ENCODE data around the gene HOXA7.

The HOXA7 gene

DNA sequence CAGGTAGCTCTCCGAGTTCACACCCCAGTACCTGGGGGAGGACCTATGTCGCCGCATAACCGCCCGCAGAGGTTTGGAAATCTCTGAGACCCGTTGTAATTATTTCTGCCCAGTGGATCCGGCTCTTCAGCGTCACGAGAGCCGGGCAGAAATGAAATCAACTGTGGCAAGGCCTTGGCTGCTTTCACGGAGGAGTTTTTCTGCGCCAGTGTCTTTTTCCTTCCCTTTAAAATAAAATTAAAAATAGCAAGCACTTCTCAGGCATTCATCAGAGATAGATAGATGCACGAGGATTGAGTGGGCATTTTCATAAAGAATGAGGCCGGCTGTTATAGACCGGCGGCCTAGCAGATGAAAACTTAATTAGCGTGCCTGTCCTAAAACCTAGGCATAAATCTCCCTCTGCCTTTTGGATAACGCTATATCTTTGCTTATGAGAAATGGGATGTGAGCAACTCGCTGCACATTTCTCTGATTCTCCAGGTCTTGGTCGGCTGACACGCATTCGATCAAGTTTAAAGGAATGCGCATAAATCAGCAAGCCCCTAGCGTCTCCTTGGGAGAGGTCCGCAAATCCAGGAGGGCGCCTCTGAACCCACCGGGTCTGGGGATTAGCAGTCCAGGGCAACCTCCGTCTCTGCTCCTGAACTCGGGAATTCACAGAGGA is 37.0 kb upstream of the HOXA7 start:
- DNase-seq (ENCODE audit: low spot score) = no peak

DNA sequence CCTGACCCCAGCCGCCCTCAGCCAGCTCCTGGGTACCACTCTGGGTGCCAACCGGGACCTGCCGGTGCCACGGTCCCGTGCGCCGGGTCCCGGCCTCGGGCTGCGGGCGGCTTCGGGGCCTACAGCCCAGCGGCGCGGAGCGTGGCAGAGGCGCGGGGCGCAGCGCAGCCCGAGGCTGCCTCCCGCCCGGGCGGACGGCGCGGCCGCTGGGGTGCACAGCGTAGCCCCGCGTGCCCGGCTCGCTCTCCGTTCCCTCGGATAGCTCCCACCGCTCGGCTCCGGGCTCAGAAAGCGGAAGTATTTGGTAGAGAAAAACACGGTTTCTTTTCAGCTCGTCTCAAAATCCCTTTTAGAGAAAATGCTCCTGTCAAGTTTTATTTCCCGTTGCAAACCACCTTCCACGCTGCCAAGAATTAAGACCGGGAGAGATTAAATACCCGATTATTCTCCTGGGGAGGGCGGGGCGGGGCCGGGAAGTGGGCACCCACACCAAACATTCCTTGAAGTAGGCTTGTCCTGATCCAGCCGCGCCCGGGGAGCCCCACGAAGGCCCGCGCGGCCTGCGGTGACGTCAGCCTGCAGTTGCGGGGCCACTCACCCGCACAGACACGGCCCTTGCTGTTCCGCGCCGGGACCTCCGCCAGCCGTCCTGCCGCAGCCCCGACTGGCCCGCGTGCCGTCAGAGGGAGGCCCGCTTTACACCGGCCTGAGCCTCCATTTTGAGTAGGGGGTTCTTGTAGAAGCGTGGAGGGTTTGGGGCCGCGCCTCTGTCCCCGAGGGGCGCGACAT is 36.3 kb upstream of the HOXA7 start:
- DNase-seq (ENCODE audit: low spot score) = no peak

DNA sequence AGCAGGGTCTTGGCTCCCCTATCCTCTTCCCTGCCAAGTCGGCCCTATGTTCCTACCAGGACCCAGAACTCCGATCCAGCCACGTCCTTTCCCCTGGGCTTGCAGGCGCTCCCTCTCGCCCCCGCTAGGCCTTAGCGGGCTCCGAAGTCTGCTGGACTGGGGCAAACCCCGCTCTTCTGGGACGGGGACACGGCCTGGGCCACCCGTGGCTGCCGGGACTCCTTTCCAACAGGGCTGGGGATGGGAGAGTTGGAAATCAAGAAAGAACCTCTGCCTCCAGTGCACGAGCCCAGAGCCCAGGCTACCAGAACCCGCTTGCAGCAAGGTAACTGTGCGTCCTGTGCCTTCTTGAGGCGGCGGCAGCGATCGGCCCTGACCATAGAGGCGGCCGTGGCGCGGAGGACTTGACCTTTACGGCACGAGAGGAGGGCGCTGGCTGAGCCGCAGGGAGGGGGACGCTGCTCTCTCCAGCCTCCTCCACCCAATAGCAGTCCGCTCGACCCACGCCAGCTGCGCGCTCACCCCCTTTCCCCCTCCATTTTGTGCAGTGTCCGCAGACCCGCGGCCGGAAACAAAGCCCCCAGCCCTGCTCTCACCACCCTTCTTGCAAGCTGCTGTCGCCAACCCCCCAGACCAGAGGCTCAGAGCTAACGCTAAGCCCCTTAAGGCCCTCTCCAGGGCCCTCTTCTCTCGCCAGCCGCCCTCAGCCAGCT is 35.5 kb upstream of the HOXA7 start:
- no peak for DNase-seq (ENCODE audit: low spot score)

DNA sequence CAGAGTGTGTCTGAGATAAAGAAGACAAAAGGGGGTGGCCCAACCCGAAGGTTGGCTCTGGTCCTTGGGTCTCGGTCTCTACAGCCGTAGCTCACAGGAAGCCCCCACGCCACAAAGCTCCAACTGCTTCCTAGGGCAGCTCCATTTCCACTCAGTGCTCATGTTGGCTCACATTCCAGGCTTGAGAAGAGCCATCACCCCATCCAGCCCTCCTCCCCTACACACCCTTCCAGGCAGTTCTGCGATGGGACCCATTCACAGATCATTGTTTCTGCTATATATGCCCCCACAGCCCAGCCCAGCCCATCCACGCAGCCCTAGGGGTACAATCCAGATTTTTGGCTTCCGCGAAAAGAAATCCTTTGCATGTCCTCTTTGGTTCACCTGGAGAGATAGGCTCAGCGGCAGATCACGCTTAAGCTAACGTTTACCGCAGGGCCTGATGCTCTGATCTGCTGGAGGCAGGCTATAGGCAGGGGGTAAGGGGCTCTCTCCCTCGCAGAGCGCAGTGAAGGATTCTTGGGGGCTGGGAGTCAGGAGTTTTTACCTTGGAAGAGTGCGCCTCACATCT is 34.8 kb upstream of the HOXA7 start:
- no peak for DNase-seq (ENCODE audit: low spot score)

DNA sequence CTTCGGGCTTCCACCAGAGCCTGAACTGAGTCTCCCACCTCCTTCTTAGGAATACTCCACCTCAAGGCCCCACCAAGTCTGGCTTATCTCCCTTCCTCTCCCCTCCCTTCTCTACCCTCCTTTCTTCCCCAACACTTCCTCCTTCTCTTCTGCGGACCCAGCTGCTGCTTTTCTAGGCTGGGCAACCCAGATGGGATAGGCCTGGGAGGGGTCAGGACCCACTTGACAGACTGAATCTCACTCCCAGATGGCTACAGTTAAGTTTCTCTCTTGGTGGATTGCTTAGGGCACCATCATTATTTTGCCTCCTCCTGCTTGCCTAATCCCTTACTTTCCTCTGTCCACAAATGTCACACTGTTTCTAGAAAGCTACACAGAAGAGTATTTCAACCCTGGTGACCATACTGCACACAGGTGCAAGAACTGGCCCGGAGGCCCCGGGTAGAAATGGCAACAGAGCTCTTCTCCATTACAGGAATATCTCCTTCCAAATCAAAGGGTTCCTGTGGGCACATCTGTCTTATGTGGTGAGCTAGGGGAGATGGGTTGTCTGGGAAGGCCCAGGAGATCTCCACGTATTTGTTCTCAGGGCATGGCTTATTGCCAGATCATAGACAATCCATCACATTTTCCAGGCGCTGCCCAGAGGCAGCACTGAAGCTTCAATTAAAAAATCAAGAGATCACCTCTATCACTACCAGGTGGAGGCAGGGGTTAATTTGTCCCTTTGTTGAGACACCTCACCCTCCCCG is 33.7 kb upstream of the HOXA7 start:
- DNase-seq (ENCODE audit: low spot score) = no peak

DNA sequence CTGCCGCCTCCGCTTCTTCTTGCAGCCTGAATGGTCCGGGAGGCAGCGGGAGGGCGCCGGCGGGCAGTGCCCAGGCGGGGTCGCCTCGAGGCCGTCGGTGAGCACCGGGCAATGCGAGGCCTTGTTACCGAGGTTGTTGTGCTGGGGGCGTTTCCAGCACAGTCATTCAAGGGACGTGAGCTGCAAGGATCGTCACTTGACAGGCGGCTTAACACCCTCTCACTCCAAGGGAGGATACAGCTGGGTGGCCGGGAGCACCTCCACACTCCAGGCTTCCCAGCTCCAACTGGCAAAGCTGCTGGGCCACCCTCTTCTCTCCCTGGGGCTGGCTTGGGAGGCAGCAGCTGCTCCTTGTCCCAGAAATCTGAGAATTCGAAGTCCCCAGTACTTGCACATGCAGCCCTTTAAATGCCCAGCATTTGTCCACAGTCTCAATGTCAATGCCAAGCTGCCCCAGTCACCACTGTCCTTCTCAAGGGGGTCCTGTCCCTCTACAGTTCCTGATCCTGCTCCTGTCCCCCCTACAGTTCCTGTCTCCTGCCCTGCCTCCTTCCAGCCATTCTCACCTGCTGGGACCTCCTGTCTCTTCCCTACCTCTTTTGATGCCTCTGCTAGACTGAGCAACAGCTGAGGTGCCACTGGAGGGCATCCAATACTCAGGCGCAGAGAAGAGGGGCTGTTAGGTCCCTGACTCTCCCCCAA is 33.0 kb upstream of the HOXA7 start:
- DNase-seq (ENCODE audit: low spot score) = no peak

DNA sequence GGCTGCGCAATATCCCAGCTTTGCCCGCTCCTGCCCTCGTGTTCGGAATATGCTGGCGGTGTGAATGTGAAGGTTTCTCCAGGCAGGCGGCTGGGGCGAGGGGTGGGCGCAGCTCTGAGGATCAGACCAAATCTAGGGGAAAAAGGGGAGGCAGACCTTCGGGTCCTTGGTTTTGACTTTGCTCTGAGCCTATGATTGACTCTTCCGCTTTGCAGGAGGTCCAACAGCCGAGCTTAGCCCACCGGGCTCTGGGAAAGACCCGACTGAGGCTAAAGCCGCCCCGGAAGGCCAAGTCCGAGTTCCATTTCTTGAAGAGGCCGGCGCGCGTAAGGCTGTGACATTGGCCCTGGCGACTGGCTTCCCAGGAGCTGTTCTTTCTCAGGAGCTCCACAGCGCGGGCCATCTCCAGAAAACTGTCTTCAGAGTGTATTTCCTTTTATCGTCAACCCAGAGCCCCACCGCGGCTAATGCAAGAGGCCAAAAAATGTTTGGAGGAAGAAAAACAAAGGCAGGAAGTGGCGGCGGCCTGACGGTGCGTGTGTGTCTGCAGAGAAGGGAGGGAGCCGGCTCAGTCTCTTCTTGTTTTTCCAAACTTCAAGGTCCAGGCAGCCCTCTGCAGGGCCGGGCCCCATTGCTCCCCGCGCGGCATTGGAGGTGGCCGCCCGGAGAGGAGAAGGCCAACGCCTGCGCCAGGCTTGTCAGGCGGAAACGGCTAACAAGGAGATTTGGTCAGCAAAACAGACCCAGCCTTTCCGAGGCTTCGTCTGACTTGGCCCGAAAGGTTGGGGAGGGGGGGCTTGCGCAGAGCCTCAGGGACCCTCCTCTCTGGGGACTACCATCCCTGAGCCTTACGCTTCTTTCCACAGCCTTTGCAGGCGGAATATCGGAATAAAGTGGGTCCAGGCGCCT is 32.2 kb upstream of the HOXA7 start:
- DNase-seq (ENCODE audit: low spot score) = no peak

DNA sequence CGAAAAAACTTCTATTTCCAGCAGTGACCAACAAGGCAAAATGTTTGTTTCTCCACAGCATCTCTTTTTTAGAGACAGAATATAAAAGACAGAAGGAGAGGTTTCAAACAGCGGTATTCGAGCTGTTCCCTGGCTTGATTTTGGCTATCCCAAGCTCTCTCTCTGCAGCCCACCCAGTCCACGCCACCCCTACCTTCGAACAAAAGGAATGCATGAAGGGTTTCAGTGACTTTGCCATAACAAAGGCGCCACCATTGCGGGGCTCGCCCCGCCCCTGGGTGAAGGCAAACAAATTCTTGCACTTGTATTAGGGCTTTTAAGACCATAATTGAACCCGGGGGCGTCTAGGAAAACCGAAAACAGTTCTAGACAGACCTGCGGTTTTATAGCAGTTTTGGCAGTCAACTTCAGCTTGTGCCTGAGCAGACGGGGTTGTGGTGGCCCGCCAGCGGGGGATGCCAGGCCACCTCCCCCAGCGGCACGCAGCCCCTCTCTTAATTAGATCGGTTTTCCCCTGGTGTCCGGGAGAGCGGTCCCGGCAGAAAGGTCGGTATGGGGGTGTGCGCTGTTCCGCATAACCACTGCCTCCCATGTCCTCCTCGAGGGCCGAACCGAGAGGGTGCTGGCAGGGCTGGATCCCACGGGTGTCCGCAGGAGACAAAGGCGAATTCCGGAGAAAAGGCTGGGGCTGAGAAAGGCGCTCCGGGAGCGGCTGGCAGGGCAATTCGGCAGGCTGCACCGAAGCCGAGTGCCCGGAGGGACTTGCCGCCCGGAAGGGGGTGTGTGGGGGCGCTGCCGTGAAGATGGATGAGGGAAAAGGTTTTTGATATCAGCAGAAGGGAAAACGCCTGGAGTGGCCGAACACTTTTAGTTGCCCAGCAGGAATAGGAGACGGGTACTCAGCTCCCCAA is 31.3 kb upstream of the HOXA7 start:
- no peak for DNase-seq (ENCODE audit: low spot score)

DNA sequence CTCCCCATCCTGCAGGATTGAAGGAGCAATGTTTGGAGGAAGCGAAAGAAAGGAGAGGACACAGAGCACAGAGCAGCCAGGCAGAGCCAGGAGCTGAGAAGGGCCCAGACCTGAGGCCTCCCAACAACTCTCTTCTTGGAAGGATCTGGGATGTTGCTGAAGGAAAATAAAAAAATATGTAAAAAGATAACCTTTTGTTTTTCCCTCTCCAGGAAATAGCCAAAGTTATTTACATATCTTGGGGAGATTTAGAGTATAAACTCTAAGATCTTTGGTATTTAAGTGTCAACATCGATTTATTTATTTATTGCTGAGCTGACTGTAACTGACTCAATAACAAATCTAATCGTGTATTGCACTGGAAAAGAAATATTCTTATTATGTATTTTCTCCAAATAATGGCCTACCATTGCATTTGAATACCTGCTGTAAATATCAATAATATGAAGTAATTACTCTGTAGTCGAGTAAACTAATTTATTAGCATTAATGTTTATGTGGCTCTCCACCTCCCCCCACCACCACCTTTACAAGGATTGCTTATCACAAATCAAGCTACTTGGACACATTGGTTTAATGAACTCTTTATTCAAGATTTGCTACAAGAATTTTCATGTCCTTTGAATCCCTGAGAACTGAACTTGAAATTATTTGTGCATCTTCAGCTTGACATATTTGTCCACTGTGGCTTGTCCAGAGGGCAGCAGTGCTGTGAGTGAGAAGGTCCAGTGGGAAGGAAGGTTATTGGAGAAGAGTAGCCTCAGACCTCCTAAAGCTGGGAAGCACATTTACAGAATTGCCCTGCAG is 30.4 kb upstream of the HOXA7 start:
- DNase-seq (ENCODE audit: low spot score) = no peak

DNA sequence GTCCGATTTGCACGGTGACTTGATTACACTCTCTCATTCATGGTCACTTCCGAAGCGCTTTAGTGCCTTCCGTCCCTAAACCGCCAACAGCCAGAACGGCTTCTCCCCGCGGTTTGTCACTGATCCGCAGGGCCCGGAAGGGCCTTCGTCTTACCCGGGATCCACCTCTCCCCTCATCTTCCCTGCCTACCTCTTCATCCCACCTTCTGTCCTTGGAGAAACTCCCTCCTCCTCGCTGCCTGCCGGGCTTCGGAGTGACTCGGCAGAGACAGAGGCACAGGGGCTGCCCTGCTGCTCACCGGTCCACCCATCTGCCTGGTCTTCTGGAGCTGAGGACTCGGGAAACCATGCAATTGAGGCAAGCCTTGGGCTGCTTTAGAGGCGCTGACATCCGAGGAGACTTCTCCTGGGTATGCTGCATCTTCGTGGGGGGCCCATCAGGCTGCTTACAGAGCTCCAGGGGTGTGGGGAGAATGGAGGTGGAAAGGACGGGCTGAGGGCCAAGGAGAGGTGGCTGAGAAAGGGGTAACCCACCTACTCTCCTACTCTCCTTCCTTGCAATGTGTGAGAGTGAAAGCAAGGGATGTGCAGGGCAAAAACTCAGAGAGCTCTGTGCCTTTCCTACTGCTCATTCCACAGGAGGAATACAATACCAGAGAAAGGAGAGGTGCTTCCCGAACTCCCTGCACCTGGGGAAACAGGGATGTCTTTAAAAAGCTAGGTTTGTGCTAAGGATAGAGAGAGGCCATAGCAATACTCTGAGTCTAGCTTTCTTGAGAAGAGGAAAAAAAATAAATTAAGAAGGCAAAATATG is 29.6 kb upstream of the HOXA7 start:
- no peak for DNase-seq (ENCODE audit: low spot score)

DNA sequence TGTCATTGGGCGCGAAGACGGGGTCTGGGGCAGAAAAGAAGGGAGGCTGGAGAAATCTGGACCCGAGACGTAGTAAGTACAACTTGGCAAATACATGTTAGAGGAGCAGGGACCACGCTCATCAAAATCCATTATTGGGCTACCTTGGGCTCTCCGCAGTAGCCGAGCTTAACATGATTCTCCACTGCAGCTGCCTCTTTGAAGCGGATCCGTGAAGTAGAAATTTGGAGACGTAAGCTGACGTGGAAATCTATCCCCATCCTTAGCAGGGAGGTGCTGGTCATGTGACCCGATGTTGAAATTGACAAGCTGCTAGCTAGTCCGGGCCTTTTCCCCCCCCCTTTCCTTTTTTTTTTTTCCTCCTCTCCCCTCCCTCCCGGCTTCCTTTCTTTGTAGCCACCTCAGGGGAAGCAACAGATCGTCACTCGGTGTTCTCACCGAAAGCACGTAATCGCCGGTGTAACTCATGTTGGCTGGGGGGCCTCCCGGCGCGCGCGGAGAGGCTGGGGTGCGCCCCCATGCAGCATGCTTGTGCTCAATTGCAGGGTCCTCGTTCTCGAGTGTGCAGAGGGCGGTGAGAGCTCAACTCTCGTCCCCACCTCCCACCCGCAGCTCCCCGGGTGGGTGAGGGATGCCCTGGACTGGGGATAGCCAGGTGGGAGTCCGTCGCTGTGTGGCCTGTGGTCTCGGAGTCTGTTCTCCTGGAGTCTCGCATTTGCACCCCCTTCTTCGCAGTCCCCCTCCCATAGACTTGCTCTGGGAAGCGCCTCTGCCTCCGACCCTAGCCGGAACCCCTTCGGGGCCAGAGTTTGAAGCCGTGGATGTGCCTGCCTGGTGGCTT is 28.8 kb upstream of the HOXA7 start, which contains the start of gene HOXA11:
HOXA11 (minus strand) TSS at position 220 of the 841 bp plus-strand sequence; CDS start at position 132, 88 bp downstream.
- peak; percentile 79 for DNase-seq (ENCODE audit: low spot score)

DNA sequence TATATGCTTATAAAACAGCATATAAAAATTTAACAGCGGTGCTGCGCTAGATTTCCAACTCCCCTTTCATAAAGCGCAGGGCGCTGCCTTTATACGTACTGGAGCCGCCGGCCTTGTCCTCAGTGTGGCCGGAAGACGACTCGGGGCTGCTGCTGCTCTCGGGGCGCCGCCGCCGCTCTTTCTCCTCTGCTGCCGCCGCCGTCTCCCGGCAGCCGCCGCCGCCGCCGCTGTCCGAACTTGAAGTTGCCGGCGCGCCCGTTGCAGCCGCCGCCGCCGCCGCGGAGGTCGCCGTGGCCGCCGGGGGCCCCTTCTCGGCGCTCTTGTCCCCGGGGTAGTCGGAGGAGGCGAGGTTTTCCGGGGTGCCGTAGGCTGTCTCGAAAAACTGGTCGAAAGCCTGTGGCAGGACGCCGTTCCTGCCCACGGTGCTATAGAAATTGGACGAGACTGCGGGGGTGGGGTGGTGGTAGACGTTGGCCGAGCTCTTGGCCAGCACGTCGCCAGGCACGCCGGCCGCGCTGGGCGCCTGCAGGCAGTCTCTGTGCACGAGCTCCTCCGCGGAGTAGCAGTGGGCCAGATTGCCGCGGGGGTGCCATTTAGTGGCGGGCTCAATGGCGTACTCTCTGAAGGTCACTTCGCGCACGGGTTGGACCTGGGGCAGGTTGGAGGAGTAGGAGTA is 28.0 kb upstream of the HOXA7 start:
- DNase-seq (ENCODE audit: low spot score) = peak; percentile 68

DNA sequence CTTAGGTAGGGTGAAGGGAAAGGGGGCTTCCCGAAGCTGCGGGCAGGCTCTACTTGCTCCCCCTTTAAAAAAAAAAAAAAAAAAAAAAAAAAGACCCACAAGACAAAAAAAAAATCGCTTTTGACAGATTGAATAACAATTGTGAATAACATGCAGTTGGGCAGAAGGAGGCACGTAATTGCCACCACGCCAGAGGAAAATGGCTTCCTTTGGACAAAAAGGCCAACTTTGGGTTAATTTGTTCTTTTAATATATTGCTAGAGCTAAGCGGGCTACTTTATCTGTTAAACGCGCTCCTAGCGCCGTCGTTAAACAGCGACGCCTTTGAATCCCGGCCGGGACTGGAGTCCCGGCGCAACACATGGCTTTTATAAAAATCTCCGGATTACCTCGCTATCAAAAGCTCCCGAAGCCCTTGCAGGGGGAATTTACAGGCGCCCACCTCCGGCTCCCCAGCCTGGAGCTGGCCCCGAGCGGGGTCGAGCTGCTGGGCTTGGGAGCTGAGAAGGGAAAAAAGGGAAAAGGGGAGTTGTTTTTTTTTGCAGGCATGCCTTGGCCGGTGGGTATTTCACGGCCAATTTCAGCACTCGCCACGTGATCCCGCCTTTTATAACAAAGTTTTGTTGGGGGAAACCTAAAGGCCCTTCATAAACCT is 27.3 kb upstream of the HOXA7 start:
- peak; percentile 39 for DNase-seq (ENCODE audit: low spot score)

DNA sequence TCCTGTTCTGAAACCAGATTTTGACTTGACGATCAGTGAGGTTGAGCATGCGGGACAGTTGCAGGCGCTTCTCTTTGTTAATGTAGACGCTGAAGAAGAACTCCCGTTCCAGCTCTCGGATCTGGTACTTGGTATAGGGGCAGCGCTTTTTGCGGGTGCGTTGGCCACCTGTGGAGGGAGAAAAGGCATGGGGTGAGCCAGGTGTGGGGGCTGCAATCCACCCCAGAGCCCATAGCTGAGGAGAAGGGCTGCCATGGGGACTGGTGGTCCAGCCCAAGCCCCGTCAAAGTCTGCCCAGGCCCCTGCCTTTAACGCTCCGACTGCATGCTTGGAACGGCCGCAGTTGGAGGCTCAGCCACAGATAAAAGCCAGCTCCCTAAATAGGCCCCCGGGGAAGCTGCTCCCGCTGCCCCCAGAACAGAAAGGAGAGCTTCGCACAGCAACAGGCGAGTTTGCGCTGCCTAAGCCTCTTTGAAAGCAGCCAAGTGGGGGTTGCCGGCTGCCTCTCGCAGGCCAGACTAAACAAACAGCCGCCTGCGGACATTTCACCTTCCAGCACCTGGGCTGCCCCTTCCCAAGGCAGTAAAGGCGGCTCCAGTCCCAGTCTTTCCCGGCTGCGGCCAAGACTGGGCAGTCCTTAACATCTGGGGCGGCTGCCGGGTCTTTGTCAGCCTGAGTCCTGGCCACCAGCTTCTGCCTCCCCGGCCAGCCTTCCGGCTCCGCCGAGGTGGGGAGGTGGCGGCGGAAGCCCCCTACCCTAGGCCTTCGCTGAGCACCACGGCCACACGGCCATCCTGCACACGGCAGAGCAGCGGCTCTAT is 26.6 kb upstream of the HOXA7 start:
- DNase-seq (ENCODE audit: low spot score) = peak; percentile 39
